GM06990 (cell line): ENCODE measurements around the gene SERINC5.
"Not testable (repeated sequence)": the region's sequence is repeated elsewhere in the genome, so short reads cannot be mapped to it uniquely, and the experiment has no call there.

Experiments used
- DNase-seq: peaks from one replicate; pipeline ENCODE4 v3.0.0-alpha.2; 2011; ENCODE audit not compliant: insufficient read length; ENCODE audit errors: extremely low read depth
- H3K27me3 ChIP-seq: replicated peaks from 2 replicates; pipeline ENCODE4 v1.6.0; 2011; ENCODE audit warnings: low read length; ENCODE audit not compliant: control insufficient read depth, insufficient read depth
- H3K36me3 ChIP-seq: 2 replicates; pipeline ENCODE4 v1.5.1; 2011; ENCODE audit warnings: low read length; ENCODE audit not compliant: control insufficient read depth, insufficient read depth
- H3K4me3 ChIP-seq: replicated peaks from 2 replicates; pipeline ENCODE4 v1.5.1; 2011; ENCODE audit warnings: low read depth, mild to moderate bottlenecking, control low read depth, low read length
- TF ChIP-seq, protein P1 (sequence below): IDR thresholded peaks from 2 replicates; pipeline ENCODE4 v1.5.1; 2011; ENCODE audit warnings: low read length, control low read depth, mild to moderate bottlenecking, inconsistent platforms; ENCODE audit not compliant: insufficient read depth, poor library complexity, severe bottlenecking

Gene SERINC5

GRCh38 chr5:80160242-80160641 lies 95.6 kb downstream of the SERINC5 start:
- H3K27me3 ChIP-seq, result no peaks in the 10 kb centered on the region
- no peaks in the 10 kb centered on the region for H3K36me3 ChIP-seq
- H3K4me3 ChIP-seq, result no peak overlapping the region
- no peak for DNase-seq
- TF ChIP-seq, protein P1, sequence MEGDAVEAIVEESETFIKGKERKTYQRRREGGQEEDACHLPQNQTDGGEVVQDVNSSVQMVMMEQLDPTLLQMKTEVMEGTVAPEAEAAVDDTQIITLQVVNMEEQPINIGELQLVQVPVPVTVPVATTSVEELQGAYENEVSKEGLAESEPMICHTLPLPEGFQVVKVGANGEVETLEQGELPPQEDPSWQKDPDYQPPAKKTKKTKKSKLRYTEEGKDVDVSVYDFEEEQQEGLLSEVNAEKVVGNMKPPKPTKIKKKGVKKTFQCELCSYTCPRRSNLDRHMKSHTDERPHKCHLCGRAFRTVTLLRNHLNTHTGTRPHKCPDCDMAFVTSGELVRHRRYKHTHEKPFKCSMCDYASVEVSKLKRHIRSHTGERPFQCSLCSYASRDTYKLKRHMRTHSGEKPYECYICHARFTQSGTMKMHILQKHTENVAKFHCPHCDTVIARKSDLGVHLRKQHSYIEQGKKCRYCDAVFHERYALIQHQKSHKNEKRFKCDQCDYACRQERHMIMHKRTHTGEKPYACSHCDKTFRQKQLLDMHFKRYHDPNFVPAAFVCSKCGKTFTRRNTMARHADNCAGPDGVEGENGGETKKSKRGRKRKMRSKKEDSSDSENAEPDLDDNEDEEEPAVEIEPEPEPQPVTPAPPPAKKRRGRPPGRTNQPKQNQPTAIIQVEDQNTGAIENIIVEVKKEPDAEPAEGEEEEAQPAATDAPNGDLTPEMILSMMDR, result no peak

GRCh38 chr5:80159133-80159815 lies 96.6 kb downstream of the SERINC5 start:
- TF ChIP-seq, protein P1, result no peak
- no peaks in the 10 kb centered on the region for H3K27me3 ChIP-seq
- DNase-seq, result no peak
- H3K36me3 ChIP-seq, result no peaks in the 10 kb centered on the region
- no peak overlapping the region for H3K4me3 ChIP-seq

DNA sequence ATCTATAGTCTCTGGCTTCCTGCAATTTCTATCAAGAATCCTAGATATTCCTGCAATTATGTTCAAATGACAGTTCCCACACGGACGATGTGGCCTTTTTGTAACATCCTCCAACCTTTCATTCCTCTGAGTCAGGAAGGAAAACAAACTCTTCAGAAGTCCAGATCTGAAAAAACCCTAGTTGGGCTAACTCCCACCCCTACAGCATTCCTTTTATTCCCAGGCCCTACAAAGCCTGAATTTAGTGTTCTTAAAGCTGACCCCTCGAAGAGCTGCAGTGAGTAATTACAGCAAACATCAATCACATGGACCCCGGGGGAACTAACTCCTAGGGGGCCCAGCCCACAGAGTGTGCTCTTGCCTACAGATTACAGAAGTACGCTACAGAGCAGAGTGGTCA lies 99.7 kb downstream of the SERINC5 start:
- TF ChIP-seq, protein P1, result no peak
- no peak for DNase-seq
- H3K27me3 ChIP-seq, result no peaks in the 10 kb centered on the region
- no peaks in the 10 kb centered on the region for H3K36me3 ChIP-seq
- H3K4me3 ChIP-seq, result no peak overlapping the region

- H3K4me3 ChIP-seq, result no peak overlapping the region
- no peak for DNase-seq
- H3K36me3 ChIP-seq, result no peaks in the 10 kb centered on the region
- no peaks in the 10 kb centered on the region for H3K27me3 ChIP-seq
- TF ChIP-seq, protein P1, result no peak
These were observed 101.1 kb downstream of the SERINC5 start for GRCh38 chr5:80154749-80155148.

- not testable (repeated sequence) for DNase-seq, H3K36me3 ChIP-seq
These were observed 101.6 kb downstream of the SERINC5 start for GRCh38 chr5:80154289-80154688.

GRCh38 chr5:80153586-80154126 lies 102.2 kb downstream of the SERINC5 start:
- no peak overlapping the region for H3K4me3 ChIP-seq
- DNase-seq, result no peak
- H3K27me3 ChIP-seq, result no peaks in the 10 kb centered on the region
- TF ChIP-seq, protein P1, result no peak
- H3K36me3 ChIP-seq, result no peaks in the 10 kb centered on the region

More at GRCh38 chr5:80154289-80154688, 101.6 kb downstream of the SERINC5 start:
- H3K4me3 ChIP-seq, H3K27me3 ChIP-seq: not testable (repeated sequence)
